H1 (cell line): ENCODE results near the gene NAA40. TPM values are rescaled to one million over a fixed set of nuclear protein-coding genes. Genes with fewer than 3 reads are reported as not detected.

Experiments used
- CTCF ChIA-PET: fragments of 300-600 bp; sonication (Branson Sonifier 250); formaldehyde crosslinking; loops from one replicate; lab custom pipeline; 2021; ENCODE audit not compliant: partially characterized antibody; lab: Charles Lee
- POLR2A ChIA-PET: fragments of 300-600 bp; sonication (Branson Sonifier 250); formaldehyde crosslinking; loops from one replicate; lab custom pipeline; 2021; ENCODE audit warnings: inconsistent platforms; ENCODE audit not compliant: partially characterized antibody; lab: Charles Lee
- DNase-seq, 2 experiments: peaks; one replicate each; pipeline versions ENCODE4 v3.0.0 to v3.0.0-alpha.2; 2010 to 2022; ENCODE audit warnings: low spot score in 2 of 2, low read depth in 1 of 2, mixed read lengths in 1 of 2
- FAIRE-seq: peaks from 2 replicates; lab custom pipeline; 2011; peaks lifted over from hg19 to GRCh38; lab: Jason Lieb, UNC
- H2AFZ ChIP-seq: 2 replicates; pipeline ENCODE4 v1.8.1; 2012; ENCODE audit warnings: low read length, inconsistent platforms
- H2AK5ac ChIP-seq: 2 replicates; pipeline ENCODE4 v1.6.1; 2013; ENCODE audit warnings: low read depth, low read length
- H2BK120ac ChIP-seq: replicated peaks from 2 replicates; pipeline ENCODE3; 2013; ENCODE audit warnings: low read depth, low read length, inconsistent platforms
- H2BK12ac ChIP-seq: 2 replicates; pipeline ENCODE4 v1.6.1; 2013; ENCODE audit warnings: low read depth, low read length
- H2BK15ac ChIP-seq: 2 replicates; pipeline ENCODE4 v1.6.1; 2013; ENCODE audit warnings: low read length
- H2BK20ac ChIP-seq: 2 replicates; pipeline ENCODE4 v1.6.1; 2013; ENCODE audit warnings: low read length
- H2BK5ac ChIP-seq: 2 replicates; pipeline ENCODE4 v1.6.1; 2013; ENCODE audit warnings: low read depth, low read length
- H3K14ac ChIP-seq: 2 replicates; pipeline ENCODE4 v1.6.1; 2013; ENCODE audit warnings: inconsistent platforms; ENCODE audit not compliant: insufficient read length
- H3K18ac ChIP-seq: 2 replicates; pipeline ENCODE4 v1.6.1; 2013; ENCODE audit warnings: low read length; ENCODE audit errors: extremely low read depth
- H3K23ac ChIP-seq: 2 replicates; pipeline ENCODE4 v1.6.1; 2013; ENCODE audit warnings: inconsistent platforms; ENCODE audit not compliant: insufficient read length
- H3K23me2 ChIP-seq: 2 replicates; pipeline ENCODE4 v1.6.1; 2013; ENCODE audit warnings: low read depth, low read length
- H3K27ac ChIP-seq: 2 replicates; pipeline ENCODE4 v1.6.1; 2011; ENCODE audit warnings: low read depth, low read length, inconsistent platforms
- H3K27me3 ChIP-seq, 4 experiments: replicated peaks in 1 of 4; 1 replicate in 1 of 4; 2 replicates in 3 of 4; pipeline versions ENCODE4 v1.6.1 to v1.8.1; 2011 to 2013; ENCODE audit warnings: low read length in 3 of 4, mild to moderate bottlenecking in 3 of 4, inconsistent platforms in 2 of 4, mixed read lengths in 2 of 4, moderate library complexity in 1 of 4; ENCODE audit not compliant: control insufficient read depth in 3 of 4, insufficient read depth in 3 of 4; ENCODE audit errors: extremely low read depth in 1 of 4
- H3K36me3 ChIP-seq, 4 experiments: 2 replicates each; pipeline versions ENCODE4 v1.6.1 to v1.8.1; 2011 to 2013; ENCODE audit warnings: mild to moderate bottlenecking in 4 of 4, low read length in 3 of 4, moderate library complexity in 2 of 4, control low read depth in 1 of 4, inconsistent platforms in 1 of 4; ENCODE audit not compliant: insufficient read depth in 4 of 4, control insufficient read depth in 2 of 4
- H3K4ac ChIP-seq: replicated peaks from 2 replicates; pipeline ENCODE3; 2013; ENCODE audit warnings: low read length, low read depth, mixed read lengths, inconsistent platforms; ENCODE audit not compliant: insufficient read length
- H3K4me1 ChIP-seq, 4 experiments: replicated peaks in 1 of 4; 1 replicate in 1 of 4; 2 replicates in 3 of 4; pipeline versions ENCODE4 v1.6.1 to v1.8.1; 2011 to 2013; ENCODE audit warnings: low read length in 3 of 4, inconsistent platforms in 2 of 4, mixed read lengths in 1 of 4; ENCODE audit not compliant: insufficient read depth in 4 of 4, control insufficient read depth in 3 of 4
- H3K4me2 ChIP-seq, 2 experiments: 2 replicates each; pipeline versions ENCODE4 v1.6.1 to v1.8.1; 2011 to 2013; ENCODE audit warnings: low read depth in 2 of 2, low read length in 2 of 2, control low read depth in 1 of 2, inconsistent platforms in 1 of 2, mild to moderate bottlenecking in 1 of 2; ENCODE audit not compliant: insufficient read depth in 1 of 2
- H3K4me3 ChIP-seq, 4 experiments: fragments of 200-600, 300-600 bp in 1 of 4; sonication (generic), shearing (Covaris generic), sonication (Bioruptor Twin) in 1 of 4; 2 replicates each; pipeline versions ENCODE4 v1.5.1 to v1.8.1; 2011 to 2016; ENCODE audit warnings: low read length in 4 of 4, low read depth in 3 of 4, control low read depth in 2 of 4, inconsistent platforms in 2 of 4, mild to moderate bottlenecking in 2 of 4, mixed read lengths in 1 of 4, moderate library complexity in 1 of 4; ENCODE audit not compliant: insufficient read depth in 2 of 4; ENCODE audit errors: extremely low read depth in 1 of 4
- H3K56ac ChIP-seq: replicated peaks from 2 replicates; pipeline ENCODE3; 2013; ENCODE audit warnings: low read depth, mild to moderate bottlenecking, mixed read lengths, low read length, inconsistent platforms; ENCODE audit not compliant: insufficient read length
- H3K79me1 ChIP-seq: 2 replicates; pipeline ENCODE4 v1.6.1; 2013; ENCODE audit warnings: low read depth, low read length, control low read depth
- H3K79me2 ChIP-seq, 2 experiments: 2 replicates each; pipeline versions ENCODE4 v1.6.1 to v1.8.1; 2012 to 2013; ENCODE audit warnings: low read length in 2 of 2, mild to moderate bottlenecking in 2 of 2, inconsistent platforms in 1 of 2; ENCODE audit not compliant: insufficient read depth in 2 of 2, control insufficient read depth in 1 of 2
- H3K9ac ChIP-seq, 4 experiments: replicated peaks in 1 of 4; 1 replicate in 1 of 4; 2 replicates in 3 of 4; pipeline versions ENCODE4 v1.6.1 to v1.8.1; 2011 to 2013; ENCODE audit warnings: low read depth in 3 of 4, low read length in 3 of 4, control low read depth in 2 of 4, mild to moderate bottlenecking in 2 of 4, moderate library complexity in 2 of 4, inconsistent platforms in 1 of 4; ENCODE audit errors: extremely low read depth in 1 of 4
- H3K9me3 ChIP-seq, 2 experiments: 2 replicates each; pipeline versions ENCODE4 v1.6.1 to v1.8.1; 2012 to 2013; ENCODE audit warnings: mild to moderate bottlenecking in 2 of 2, moderate library complexity in 2 of 2, control low read depth in 1 of 2, inconsistent platforms in 1 of 2, low read depth in 1 of 2, low read length in 1 of 2, mixed read lengths in 1 of 2; ENCODE audit not compliant: insufficient read depth in 2 of 2
- H4K20me1 ChIP-seq, 2 experiments: replicated peaks in 1 of 2; 2 replicates each; pipeline versions ENCODE3 to v1.8.1; 2011 to 2013; ENCODE audit warnings: inconsistent platforms in 2 of 2, low read length in 2 of 2, mild to moderate bottlenecking in 1 of 2; ENCODE audit not compliant: insufficient read depth in 2 of 2, control insufficient read depth in 1 of 2
- H4K5ac ChIP-seq: 2 replicates; pipeline ENCODE4 v1.6.1; 2013; ENCODE audit warnings: low read length, low read depth, mixed read lengths, inconsistent platforms; ENCODE audit not compliant: insufficient read length
- H4K8ac ChIP-seq: 2 replicates; pipeline ENCODE4 v1.8.0; 2013; ENCODE audit warnings: mild to moderate bottlenecking, moderate library complexity, low read length, inconsistent platforms; ENCODE audit not compliant: insufficient read depth; ENCODE audit errors: extremely low read depth
- H4K91ac ChIP-seq: replicated peaks from 2 replicates; pipeline ENCODE3; 2013; ENCODE audit warnings: low read length, mixed read lengths, inconsistent platforms; ENCODE audit not compliant: insufficient read length
- MAX ChIP-seq: IDR thresholded peaks from 2 replicates; pipeline ENCODE4 v1.6.1; 2012; ENCODE audit warnings: inconsistent platforms
- WGBS, 2 experiments: shearing (Covaris generic) in 1 of 2; methylation state at CpG; one replicate each; pipeline versions ENCODE4 v1.1.6 to v1.1.7; 2013 to 2015; ENCODE audit warnings: low lambda C conversion rate in 2 of 2, mixed read lengths in 2 of 2, inconsistent platforms in 1 of 2, low coverage in 1 of 2, missing lambda C conversion rate in 1 of 2; ENCODE audit not compliant: insufficient replicate concordance in 2 of 2, insufficient coverage in 1 of 2, insufficient read length in 1 of 2; ENCODE audit errors: extremely low coverage in 1 of 2, missing lambda C conversion rate in 1 of 2; 5-methylcytosine and 5-hydroxymethylcytosine counted together
- polyA plus RNA-seq, 7 experiments: library from polyadenylated mRNA; depleted of rRNA in 3 of 7; stranded (reverse) in 5 of 7; unstranded in 2 of 7; fragments of >200 nt in 5 of 7; fragments of 200-250 nt in 2 of 7; gene quantifications; 1 replicate in 5 of 7; 2 replicates in 1 of 7; 4 replicates in 1 of 7; pipeline versions ENCODE4 v1.2.1 to v1.2.3, GENCODE V29; 2011 to 2013; ENCODE audit warnings: missing spikeins in 2 of 7, mixed read lengths in 2 of 7
- total RNA-seq: library from RNA; stranded (reverse); fragmentation: NEBNext Ultra II Directional; extraction: Animal tissue kit (Norgen Biotek cat#: 25700); gene quantifications from 2 replicates; pipeline ENCODE4 v1.2.1, GENCODE V29; 2021

Gene NAA40
- total and polyA plus RNA-seq, 2 of the 8 experiments (the other 6 are each of a cell fraction or from before 2014, with no cell fraction given) = 20.0 to 31.1 TPM

GRCh38 chr11:63893355-63893754 lies 45.4 kb upstream of the NAA40 start:
- Histone ChIP-seq H3K23me2 (no peaks in the 10 kb centered on the region), H4K91ac (no peak overlapping the region), H4K20me1 (peaks cover 10% of the 10 kb centered on the region in 2 experiments), H2AFZ (no peak overlapping the region), H3K18ac (no peak overlapping the region), H3K27me3 (no peaks in the 10 kb centered on the region), H3K4me1 (peaks cover 0 to 14% (median 5%) of the 10 kb centered on the region in 4 experiments; a peak in 5 of 7 replicates), H3K4me3 (no peak overlapping the region), H3K79me2 (peaks cover 4 to 57% of the 10 kb centered on the region in 2 experiments; a peak in 3 of 4 replicates), H4K8ac (no peak overlapping the region), H2BK5ac (no peak overlapping the region), H3K79me1 (peaks cover 15% of the 10 kb centered on the region), H2BK120ac (no peak overlapping the region), H3K14ac (no peak overlapping the region), H3K9ac (no peak overlapping the region), H2BK12ac (no peak overlapping the region), H3K4me2 (no peak overlapping the region), H2AK5ac (no peak overlapping the region), H3K23ac (no peak overlapping the region), H4K5ac (no peak overlapping the region), H3K27ac (no peak overlapping the region), H3K9me3 (no peaks in the 10 kb centered on the region), H3K36me3 (peaks cover 8 to 24% (median 20%) of the 10 kb centered on the region in 4 experiments), H3K4ac (no peak overlapping the region), H2BK15ac (no peak overlapping the region), H2BK20ac (no peak overlapping the region), H3K56ac (no peak overlapping the region)
- 93% methylated on average over 6 of the region's 6 CpGs; no CpG with 5 or more reads in 1 of the 2 experiments for WGBS, 2 experiments
- DNase-seq = no peak
- TF ChIP-seq MAX = no peak
- no peak for FAIRE-seq
- CTCF ChIA-PET = interaction anchor here (1.5 to 6.4 kb wide), 4 partner anchors 8 to 64 kb away, joined by 6 to 45 read pairs (median 23); partner anchors contain the start of gene MARK2
- POLR2A ChIA-PET = interaction anchor here (1.0 to 2.2 kb wide), 4 partner anchors 10 to 27 kb away, joined by 3 to 5 read pairs (median 4); no protein-coding TSS in a partner anchor
